HG03521 (cell line): ENCODE measurements around the gene TRPC6.
A peak's percentile ranks its signal among the peaks of the same experiment; 100 is the strongest.

Experiments
- ATAC-seq: cut with Tn5 transposase; IDR thresholded peaks from one replicate; pipeline ENCODE4 v1.9.1; 2021; ENCODE audit warnings: mild to moderate bottlenecking, moderate library complexity; ENCODE audit not compliant: unreplicated experiment

TRPC6 gene

DNA sequence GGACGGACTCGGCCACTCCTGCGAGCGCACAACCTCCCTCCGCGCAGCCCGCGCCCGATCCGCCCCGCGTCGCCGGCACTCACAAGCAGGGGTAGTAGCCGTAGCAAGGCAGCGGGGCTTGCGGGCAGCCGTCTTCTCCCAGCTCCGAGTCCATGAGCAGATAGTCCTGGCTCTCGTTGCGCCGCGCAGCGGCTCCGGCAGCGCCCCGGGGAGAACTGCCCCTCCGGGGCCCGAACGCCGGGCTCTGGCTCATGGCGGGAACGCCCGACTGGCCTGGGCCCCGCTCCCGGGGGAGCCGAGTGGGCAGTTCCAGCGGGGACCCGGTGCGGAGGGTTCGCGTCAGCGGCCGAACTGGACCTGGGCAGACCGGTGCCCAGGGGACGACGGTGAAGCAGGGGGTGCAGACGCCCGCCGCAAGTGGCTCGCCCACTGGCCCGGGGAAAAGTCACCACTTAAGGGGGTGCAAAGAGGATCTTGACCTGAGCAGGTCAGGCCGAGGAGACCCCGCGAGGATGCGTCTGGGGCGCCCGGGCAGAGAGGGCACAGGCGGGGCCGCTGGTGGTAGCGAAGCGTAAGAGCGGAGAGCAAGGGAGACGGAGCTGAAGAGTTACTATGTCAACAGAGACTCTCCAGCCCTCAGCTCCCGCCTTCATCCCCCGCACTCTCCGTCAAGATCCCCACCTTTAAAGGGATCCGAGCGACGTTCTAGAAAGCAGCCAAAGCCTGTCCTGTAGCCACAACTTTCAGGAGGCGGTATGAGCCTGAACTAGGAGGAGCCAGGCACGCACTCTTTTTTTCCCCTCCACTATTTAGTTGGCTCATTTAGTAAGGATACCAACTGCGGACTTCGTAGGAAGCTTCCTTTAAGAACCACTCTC is at the start of gene TRPC6:
TRPC6 (minus strand) TSS at position 757 of the 878 bp plus-strand sequence; CDS start at position 253, 504 bp downstream.
- ATAC-seq, result no peak

DNA sequence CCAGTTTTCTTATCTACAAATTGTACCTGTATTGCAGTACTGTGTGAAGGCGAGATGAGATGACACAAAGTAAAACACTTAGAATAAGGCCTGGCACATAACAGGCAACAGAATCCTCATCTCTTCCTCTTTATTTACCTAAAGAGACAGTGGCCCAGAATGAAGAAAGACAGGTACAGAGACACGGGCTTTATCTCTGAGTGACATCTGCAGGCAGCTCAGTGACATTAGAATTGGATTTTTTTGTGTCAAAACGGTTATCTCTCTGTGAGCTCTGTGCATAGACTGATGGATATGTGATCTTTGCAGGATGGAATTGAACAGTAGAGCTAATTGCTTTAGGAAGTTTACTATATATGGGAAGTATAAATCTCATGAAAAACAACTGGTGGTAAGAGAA is 36.2 kb upstream of the TRPC6 start:
- ATAC-seq, result no peak

DNA sequence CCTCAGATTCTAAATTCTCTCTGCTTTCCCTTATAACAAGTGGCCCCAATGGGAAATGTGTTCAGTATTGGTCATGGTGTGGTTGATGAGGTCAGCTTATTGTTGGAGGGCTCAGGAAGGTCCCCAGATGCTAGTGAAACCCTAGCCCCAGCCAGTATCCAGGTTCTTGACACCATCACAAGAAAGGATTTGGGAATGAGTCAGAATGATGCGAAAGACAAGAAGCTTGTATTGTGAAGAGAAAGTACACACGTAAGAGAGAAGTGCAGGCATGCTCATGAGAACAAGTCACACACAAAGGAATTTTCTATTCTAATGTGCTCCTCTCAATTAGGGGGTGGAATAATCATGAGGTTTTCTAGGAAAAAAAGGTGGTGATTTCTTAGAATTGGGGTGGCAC is 34.9 kb upstream of the TRPC6 start:
- ATAC-seq, result no peak

DNA sequence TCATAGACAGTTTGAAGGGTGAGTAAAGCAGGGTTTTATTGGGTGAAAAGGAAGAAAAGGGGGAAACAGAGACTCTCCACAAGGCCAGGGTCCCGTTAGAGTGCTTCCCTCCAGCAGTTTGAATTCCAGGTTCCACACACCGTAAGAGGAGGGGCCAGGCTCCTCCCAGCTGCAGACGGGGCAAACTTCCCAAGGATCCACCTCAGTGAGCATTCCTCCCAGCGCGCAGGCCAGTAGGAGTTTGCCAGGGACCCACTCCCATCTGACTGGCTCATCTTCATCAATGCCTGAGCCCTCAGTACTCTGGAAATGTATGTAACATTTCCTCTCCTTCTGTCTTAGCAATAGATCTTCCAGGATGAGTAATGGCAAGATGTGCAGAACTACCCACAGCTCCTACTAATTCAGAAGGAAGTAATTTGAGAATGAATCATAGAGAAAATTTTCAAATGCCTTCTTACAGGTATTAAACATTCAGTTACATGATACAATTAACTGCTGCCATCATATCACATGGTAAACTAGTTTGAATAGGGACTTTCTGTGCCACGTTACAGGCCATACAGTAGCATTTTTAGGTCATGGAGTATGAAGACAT is 34.0 kb upstream of the TRPC6 start:
- no peak for ATAC-seq

DNA sequence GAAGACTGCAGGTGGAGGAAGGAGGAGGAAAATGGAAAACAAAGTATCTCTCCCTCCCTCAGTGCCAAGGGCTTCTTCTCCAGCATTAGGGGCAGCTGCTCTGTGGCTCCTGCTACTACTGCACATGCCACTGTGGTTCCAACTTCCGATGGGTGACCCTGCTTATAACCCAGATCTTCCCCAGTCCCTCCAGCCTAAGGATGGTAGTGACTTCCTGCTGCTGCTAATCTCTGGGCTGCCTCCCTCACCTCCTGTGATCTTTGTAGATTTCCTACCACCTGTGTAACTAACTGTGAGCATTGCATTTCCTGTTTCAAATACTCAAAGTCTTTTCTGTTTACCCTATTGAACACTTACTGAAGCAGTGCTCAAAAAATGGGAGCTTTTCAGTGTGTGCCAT is 28.7 kb upstream of the TRPC6 start:
- ATAC-seq, result no peak

DNA sequence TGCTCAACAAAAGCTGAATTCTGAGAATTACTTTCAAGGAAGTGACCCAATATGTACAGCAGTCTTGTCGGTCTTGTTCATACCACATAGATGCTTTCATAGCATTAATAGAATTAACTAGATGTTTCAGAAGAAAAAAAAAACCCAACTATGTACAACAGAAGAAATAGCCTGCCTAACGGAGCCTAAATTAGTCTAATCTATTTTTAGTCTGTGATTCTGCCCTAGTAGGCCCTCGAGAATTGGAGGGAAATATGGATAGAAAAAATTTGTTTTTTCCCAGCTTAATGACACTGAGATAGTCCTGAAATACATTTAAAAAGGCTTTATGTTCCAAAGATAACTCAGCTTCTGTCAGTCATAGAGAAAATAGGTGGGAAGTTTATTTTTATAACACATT is 17.1 kb upstream of the TRPC6 start:
- ATAC-seq, result no peak

DNA sequence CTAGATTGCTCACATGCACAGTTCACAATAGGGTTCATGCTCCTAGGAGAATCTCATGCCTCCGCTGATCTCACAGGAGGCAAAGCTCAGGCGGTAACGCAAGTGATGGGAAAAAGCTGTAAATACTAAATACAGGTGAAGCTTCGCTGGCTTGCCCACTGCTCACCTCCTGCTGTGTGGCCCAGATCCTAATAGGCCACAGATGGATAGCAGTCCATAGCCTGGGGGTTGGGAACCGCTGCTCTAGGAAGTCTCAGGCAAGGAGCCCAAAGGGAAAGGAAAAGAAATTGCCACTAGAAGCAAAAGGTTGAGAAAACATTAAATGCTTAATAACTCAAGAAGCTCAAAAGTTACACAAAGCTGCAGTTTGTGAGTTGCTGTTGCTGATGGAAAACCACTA is 3.2 kb upstream of the TRPC6 start:
- ATAC-seq, result no peak

DNA sequence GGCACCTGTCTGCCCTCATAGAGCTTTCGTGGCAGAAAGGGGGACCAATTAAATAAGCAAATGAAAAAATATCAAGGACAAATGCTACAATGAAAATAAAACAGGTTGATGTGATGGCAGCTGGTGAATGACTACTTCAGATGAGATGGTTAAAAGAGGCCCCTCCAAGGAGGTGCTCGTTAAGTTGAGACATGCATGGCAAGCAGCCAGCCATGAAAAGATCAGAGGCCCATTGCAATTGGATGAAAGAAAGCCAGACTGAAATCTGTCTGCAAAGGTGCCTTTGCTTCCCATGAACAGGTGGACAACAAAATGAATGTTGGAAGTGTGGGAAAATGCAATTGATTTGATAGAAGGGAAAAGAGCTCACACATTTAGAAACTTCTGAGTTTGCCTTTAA is 848 bp upstream of the TRPC6 start:
- ATAC-seq, result no peak

DNA sequence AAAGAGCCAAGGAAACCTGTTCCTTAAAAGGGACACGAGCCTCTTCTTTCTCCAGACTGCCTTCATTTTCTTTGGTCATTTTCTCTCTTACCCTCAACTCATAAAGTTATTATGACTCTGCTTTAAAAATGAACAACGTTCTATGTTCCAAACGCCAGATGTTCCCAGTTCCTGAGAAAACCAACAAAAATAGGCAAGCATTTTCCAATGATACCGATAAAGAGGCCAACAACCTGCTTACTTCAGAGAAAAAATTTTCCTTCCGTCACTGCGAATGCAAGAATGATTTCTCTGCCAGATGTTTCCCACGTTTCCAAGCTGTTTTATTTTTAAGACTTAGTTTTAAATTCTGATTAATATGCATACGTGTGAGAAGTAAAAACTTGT is 315 bp upstream of the TRPC6 start:
- no peak for ATAC-seq

DNA sequence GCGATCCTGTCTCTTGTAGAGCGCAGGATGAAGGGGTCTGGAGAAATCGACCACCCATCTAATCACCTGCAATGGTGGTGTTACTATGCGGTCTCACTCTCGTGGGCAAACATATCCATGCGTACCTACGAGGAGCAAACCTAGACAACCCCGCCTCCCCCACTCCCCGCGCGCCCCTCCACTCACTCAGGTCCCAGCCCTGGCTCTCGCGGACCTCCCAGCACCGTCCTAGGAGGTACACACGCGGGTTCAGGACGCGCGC is 887 bp downstream of the TRPC6 start:
- ATAC-seq, result no peak

DNA sequence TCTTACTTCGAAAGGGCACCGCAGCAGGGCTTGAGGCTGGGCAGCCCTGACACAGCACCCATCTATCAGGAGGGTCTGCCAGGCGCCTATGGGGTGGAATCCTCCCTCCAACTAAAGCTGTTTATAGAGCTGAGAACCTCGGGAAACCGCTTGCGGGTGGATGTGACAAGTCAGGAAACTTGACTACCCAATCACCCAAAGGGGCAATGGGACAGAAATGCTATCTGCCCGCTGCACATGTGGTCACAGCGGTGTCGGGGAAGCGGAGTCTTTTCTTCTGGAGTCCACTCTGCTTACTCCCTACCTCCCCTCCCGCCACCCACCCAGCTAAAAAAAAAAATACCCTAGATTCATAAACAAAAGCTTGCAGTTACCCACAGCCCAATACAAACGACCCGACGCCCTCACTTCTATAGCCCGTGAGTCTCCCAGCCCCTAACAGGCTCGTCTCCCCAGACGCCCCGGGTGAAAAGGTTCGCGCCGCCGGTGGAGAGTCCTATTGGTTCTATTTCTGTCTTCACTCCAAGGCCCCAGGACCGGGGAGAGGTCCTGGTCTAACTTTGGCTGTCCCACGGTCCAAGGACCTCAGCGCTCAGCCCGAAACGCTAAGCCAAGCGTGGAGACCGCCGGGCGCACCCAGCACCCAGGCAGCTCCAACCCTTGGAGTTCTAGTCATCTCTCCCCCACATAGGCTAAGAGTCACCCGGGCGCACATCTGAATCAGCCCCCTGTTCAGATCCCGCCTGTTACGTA is 1.4 kb downstream of the TRPC6 start:
- no peak for ATAC-seq

DNA sequence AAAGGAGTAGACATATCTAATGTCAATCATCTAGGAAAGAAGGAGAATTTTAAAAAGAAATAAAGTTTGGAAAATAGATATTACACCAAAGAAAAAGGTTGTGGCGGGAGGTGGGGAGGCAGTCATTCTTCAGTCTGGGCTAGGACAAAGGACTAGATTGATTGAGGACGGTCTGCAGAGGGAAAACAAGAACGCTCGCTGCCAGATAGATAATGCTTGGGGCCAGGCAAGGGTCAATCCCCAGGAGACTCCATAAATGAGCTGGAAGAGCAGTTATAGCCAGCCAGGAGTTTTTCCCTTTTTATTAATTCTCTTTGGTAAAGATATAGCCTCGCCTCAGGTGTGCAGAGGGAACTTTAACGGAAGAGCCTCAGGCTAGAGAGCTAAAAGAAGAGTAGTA is 6.3 kb downstream of the TRPC6 start:
- ATAC-seq, result no peak

DNA sequence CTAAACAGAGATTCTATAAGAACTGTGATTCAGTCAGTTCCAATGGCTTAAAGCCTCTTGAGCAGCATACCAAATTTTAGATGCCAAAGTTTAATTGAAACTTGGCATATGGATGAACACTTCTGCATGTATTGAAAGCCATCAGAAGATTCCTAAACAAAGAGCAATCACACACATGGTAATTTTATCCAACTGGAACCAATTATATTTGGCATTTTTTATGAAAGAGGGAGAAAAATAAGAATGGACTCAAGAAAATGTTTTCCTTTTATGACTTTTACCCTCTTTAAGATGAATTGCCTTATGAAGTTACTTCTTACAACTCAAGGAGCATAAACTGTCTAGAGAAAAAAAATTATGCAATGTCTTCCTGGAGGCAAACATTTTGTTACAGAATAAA is 7.4 kb downstream of the TRPC6 start:
- no peak for ATAC-seq

DNA sequence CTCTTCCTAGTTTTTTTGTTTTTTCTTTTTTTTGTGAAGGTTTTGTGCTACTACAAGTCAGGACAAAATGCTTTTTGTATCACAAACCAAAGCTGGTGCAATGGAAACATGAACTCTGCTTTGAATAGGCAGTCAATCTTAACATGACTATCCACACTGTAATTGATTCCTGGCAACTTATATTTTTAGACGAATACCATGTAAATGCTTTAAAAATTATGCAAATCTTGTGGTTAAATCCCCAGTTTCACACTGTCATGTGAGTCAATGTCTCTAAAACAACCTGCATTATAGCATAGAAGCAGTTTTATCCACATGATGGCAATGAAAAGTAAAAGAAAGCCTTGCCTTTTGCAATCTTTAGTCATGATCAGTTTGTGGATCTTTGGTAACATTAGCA is 8.9 kb downstream of the TRPC6 start:
- ATAC-seq, result no peak

DNA sequence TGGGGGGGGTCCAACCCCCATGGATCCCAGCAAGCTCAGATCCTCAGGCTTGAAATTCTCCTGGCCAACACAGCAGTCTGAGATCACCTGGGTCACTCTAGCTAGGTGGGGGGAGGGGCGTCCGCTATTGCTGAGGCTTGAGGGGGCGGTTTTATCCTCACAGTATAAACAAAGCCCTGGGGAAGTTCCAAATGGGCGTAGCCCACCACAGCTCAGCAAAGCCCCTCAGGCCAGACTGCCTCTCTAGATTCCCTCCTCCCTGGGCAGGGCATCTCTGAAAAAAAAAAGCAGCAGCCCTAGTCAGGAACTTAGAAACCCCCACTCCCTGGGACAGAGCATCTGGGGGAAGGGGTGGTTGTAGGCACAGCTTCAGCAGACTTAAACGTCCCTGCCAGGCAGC is 16.7 kb downstream of the TRPC6 start:
- ATAC-seq, result no peak

DNA sequence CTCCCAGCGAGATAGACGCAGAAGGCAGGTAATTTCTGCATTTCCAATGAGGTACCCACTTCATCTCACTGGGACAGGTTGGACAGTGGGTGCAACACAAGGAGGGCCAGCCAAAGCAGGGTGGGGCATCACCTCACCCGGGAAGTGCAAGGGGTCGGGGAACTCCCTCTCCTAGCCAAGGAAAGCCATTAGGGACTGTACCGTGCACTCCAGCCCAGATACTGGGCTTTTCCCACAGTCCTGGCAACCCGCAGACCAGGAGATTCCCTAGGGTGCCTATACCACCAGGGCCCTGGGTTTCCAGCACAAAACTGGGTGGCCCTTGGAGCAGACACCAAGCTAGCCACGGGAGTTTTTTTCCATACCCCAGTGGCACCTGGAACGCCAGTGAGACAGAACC is 17.2 kb downstream of the TRPC6 start:
- ATAC-seq, result no peak

DNA sequence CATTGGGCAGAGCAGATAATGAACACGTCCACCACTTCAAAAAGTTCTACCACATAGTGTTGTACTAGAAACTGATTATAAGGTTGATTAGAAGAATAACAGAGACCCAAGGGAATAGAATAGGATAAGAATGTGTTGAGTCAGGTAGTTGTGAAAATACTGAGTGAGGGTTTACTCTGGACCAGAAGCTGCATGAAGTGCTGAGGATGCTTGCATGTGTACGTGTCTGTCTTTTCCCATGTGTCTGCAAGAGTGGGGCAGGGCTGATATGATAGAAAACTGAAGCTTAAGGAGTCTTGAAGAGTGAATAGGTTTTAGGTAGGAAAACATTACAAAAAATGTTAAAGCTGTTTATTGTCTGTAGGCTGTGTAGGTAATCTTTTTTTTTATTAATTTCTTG is 20.6 kb downstream of the TRPC6 start:
- ATAC-seq, result no peak

DNA sequence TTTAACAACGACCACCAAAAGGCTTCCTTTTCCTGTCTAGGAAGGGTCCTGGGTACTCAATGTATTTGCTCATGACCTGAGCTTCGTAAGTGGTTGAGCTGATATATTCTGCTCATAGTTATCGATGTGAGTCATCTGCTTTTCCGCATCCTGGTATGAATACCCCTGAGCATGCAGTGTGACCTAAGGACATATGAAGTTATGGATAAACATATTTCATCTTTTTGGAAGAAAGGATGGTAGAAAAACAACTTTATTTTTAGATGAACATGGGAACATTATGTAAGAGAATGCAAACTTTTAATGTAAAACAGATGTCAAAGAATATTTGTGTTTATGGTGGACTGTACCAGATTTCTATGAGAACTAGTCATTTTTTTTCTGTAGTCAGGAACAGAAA is 28.4 kb downstream of the TRPC6 start:
- ATAC-seq, result no peak

DNA sequence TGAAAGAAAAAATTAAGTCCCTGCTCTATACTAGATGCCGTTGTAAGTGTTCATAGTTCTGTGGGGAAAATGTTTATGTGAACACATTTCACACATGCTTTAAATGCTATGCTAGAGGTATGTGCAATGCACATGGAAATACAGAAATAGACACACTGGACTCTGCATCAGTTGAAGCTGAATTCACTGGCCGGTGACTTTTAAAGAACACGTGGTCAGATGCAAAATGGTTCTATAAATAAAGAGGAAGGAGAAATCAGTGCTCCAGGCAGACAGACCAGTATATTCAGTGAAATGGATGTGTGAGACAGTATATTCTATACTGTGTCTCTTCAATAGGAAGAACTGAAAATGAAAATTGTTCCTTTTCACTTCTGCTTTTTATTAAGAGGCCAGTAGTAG is 29.9 kb downstream of the TRPC6 start:
- ATAC-seq, result peak; percentile 99

DNA sequence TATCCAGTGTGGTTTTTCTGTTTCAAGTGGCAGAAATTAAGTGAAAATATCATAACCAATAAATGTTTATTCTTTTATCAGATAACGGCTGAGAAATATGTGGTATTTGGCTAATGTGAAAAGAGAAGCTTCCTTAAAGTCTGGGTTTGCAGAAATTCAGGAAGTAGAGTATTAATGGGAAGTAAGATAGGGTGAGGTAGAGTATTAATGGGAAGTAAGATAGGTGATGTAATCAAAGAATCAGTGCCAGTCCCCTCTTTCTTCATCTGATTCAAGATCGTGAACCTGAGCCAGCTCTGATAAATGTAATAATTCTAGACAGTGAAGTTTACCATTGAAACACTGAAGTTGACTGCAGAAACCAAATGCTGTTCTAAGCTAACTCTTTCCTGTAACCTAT is 30.9 kb downstream of the TRPC6 start:
- ATAC-seq, result no peak

DNA sequence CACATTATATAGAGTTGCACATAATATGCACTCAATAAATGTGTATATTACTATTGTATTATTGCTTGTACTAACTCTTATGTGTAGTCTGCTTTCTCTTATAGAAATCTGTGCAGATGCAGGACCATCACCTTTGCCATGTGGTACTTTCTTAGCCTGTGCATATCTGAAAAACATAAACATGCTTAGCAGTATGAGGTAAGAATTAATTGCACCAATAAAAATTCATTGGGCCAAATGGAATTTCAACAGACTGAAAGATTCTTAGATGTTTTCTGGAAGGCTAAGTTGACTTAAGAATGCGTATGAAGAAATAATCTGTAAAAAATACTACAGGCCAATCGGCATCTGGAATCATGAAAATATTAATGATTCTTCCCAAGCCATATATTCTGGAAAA is 55.3 kb downstream of the TRPC6 start:
- no peak for ATAC-seq

DNA sequence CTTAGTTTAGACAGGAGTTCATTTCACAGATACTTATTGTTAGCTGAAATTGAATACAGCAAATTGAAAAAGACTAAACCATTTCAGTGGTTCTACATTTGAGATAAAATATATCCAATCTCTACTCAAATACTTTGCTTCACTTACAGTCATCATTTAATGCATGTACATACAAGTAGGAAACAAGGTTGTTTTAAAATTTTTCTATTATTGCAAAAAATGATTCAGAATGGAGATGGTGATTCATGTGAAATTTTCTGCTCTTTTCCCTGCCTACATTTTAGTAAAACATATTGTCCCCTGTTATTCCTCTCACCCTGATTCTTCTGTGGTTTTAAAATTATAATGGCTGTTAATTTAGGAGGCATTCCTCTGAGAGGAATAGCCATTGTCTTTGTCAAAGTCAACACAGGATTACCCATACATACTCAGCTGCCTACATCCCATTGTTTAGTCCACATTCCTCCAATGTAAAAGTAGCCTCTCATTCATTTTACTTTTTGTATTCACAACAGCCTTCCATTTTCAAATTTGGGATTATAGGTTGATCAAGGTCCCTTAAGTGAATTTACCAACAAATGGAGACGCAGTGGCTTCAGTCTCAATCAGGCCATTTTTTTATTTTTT is 60.1 kb downstream of the TRPC6 start:
- no peak for ATAC-seq
